ENCODE measurements around the gene GSTM3. TPM values are rescaled to one million over a fixed set of nuclear protein-coding genes. Genes with fewer than 3 reads are reported as not detected.
"Not testable (repeated sequence)": the region's sequence is repeated elsewhere in the genome, so short reads cannot be mapped to it uniquely, and the experiment has no call there.

Gene GSTM3
- total RNA-seq, 1 donor from 2014 or later = 55.2 TPM

DNA sequence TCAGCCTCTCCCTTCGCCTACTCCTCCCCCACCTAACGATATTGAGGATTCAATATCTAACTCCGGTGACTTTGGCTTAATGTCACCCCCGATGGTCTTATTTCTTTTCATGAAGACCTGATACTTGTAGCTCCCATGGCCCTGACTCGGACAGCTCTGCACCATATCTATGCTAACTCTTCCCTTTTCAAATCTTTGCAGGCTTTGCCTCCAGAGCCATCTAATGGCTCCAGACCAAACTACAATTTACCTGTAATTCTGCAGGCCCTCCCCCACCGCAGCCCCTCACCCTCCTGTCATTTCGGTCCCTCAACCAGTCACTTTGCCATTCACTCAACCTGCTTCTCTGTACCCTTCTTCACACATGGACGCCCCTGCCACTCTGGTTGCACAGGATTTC, 36.7 kb downstream of the GSTM3 start:
- peaks cover 23% of the 10 kb centered on the region for H3K36me3 Mint-ChIP-seq
- H3K4me3 Mint-ChIP-seq = no peak overlapping the region
- TF ChIP-seq, protein P1, sequence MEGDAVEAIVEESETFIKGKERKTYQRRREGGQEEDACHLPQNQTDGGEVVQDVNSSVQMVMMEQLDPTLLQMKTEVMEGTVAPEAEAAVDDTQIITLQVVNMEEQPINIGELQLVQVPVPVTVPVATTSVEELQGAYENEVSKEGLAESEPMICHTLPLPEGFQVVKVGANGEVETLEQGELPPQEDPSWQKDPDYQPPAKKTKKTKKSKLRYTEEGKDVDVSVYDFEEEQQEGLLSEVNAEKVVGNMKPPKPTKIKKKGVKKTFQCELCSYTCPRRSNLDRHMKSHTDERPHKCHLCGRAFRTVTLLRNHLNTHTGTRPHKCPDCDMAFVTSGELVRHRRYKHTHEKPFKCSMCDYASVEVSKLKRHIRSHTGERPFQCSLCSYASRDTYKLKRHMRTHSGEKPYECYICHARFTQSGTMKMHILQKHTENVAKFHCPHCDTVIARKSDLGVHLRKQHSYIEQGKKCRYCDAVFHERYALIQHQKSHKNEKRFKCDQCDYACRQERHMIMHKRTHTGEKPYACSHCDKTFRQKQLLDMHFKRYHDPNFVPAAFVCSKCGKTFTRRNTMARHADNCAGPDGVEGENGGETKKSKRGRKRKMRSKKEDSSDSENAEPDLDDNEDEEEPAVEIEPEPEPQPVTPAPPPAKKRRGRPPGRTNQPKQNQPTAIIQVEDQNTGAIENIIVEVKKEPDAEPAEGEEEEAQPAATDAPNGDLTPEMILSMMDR (IDR thresholded peaks at IDR 0.05; ENCODE audit: unreplicated experiment) = no peak
- H3K9me3 Mint-ChIP-seq = peaks cover 38% of the 10 kb centered on the region
- H3K4me1 Mint-ChIP-seq = no peaks in the 10 kb centered on the region
- H3K27ac Mint-ChIP-seq = no peak overlapping the region
- no peaks in the 10 kb centered on the region for H3K27me3 Mint-ChIP-seq (ENCODE audit: low read depth)
- DNase-seq (ENCODE audit: low spot score in 2 of 2, unreplicated experiment in 2 of 2) = no peak

DNA sequence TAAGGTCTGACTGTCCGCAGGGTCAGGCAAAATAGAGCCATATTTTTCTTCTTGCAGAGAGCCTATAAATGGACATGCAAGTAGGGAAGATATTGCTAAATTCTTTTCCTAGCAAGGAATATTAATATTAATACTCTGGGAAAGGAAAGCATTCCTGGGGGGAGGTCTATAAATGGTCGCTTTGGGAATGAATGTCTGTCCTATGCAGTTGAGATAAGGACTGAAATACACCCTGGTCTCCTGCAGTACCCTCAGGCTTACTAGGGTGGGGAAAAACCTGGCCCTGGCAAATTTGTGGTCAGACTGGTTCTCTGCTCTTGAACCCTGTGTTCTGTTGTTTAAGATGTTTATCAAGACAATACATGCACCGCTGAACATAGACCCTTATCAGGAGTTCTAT, 37.9 kb downstream of the GSTM3 start:
- not testable (repeated sequence) for H3K4me1 Mint-ChIP-seq; DNase-seq (ENCODE audit: low spot score in 2 of 2, unreplicated experiment in 2 of 2); H3K4me3 Mint-ChIP-seq; H3K27ac Mint-ChIP-seq; H3K27me3 Mint-ChIP-seq (ENCODE audit: low read depth)
- Mint-ChIP-seq H3K9me3 (peaks cover 25% of the 10 kb centered on the region), H3K36me3 (peaks cover 15% of the 10 kb centered on the region)

DNA sequence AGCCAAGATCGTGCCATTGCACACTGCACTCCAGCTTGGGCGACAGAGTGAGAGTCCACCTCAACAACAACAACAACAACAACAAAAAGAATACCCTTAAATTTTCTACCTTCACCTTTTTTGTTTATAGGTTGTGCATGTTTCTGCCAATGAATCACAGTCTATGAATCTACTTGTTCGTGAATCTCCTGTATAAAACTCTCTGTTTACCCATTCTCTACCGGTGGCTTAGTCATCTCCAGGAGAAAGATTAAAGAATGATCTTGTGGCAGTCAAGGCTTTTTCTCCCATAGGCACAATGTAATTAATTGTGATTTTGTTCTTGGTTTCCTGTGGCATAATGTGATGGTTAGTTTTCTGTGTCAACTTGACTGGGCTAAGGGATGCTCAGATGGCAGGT, 43.0 kb downstream of the GSTM3 start:
- H3K27ac Mint-ChIP-seq; H3K4me1 Mint-ChIP-seq; DNase-seq (ENCODE audit: low spot score in 2 of 2, unreplicated experiment in 2 of 2); H3K36me3 Mint-ChIP-seq; H3K9me3 Mint-ChIP-seq; H3K4me3 Mint-ChIP-seq; H3K27me3 Mint-ChIP-seq (ENCODE audit: low read depth): not testable (repeated sequence)

DNA sequence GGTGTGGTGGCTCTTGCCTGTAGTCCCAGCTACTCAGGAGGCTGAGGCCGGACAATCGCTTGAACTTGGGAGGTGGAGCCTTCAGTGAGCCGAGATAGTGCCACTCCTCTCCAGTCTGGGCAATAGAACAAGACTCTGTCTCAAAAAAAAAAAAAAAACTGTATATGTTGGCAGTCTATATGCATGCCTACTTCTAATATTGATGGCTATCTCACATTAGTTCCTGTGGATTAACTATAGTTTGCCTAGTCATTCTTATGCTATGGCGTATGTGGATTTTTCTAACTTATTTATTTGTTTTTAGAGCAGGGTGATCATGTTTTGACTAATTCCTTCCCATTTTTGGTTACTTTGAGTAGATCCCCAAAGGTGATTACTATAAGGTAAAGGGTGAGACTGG, 43.8 kb downstream of the GSTM3 start:
- TF ChIP-seq, protein P1 (IDR thresholded peaks at IDR 0.05; ENCODE audit: unreplicated experiment) = no peak
- H3K36me3 Mint-ChIP-seq = peaks cover 5% of the 10 kb centered on the region
- H3K4me3 Mint-ChIP-seq = no peak overlapping the region
- no peaks in the 10 kb centered on the region for H3K27me3 Mint-ChIP-seq (ENCODE audit: low read depth)
- no peaks in the 10 kb centered on the region for H3K9me3 Mint-ChIP-seq
- H3K27ac Mint-ChIP-seq = no peak overlapping the region
- no peaks in the 10 kb centered on the region for H3K4me1 Mint-ChIP-seq
- DNase-seq (ENCODE audit: low spot score in 2 of 2, unreplicated experiment in 2 of 2) = no peak

DNA sequence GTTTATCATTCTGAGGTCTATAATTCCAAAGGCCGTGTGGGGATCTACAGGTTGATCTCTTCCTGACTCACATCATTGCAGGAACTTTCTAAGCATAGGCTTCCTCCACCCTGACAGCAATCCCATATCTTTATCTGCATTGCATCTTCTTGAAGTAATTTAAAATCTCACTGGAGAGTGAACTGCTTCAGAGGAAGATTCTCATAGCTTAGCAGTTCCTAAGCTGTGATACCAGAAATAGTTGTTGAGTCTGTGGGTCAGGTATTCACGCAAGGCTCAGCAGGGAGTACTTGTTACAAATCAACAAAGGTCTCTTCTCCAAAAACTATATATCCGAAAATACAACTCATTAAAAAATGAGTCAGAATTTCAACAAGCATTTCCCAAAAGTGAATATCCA, 45.7 kb downstream of the GSTM3 start:
- not testable (repeated sequence) for H3K27me3 Mint-ChIP-seq (ENCODE audit: low read depth); H3K27ac Mint-ChIP-seq; H3K36me3 Mint-ChIP-seq; H3K4me1 Mint-ChIP-seq; H3K9me3 Mint-ChIP-seq; H3K4me3 Mint-ChIP-seq; DNase-seq (ENCODE audit: low spot score in 2 of 2, unreplicated experiment in 2 of 2)

DNA sequence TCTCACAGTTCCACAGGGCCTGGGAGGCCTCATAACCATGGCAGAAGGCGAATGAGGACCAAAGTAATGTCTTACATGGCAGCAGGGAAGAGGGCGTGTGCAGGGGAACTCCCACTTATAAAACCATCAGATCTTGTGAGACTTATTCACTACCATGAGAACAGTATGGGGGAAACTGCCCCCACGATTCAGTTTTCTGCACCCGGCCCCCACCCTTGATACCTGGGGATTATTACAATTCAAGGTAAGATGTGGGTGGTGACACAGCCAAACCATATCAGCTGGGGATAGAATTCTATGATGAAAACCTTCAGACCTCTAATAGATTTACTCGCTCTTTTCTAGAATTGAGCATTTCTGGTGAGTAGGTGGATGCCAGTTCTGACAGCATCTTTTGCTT, 46.4 kb downstream of the GSTM3 start:
- not testable (repeated sequence) for H3K27ac Mint-ChIP-seq; H3K9me3 Mint-ChIP-seq; H3K4me1 Mint-ChIP-seq; H3K27me3 Mint-ChIP-seq (ENCODE audit: low read depth); DNase-seq (ENCODE audit: low spot score in 2 of 2, unreplicated experiment in 2 of 2); H3K4me3 Mint-ChIP-seq; H3K36me3 Mint-ChIP-seq

DNA sequence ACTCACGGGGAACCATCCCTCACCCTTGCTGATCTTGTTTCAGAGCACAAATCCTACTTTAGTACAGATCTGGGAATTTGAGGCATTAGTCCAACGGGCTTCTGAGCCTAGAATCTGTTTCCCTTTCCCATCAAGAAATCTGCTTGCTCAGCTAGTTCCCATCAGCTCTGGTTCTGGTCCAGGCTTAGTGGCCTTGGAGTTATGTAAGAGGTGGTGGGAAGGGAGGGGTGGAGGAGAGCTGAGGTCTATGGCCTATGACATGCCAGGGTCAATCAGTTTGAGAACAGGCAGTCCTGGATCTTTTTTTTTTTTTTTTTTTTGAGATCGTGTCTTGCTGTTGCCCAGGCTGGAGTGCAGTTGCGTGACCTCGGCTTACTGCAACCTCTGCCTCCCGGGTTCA, 49.1 kb downstream of the GSTM3 start:
- no peak overlapping the region for H3K27ac Mint-ChIP-seq
- TF ChIP-seq, protein P1 (IDR thresholded peaks at IDR 0.05; ENCODE audit: unreplicated experiment) = no peak
- H3K4me3 Mint-ChIP-seq = no peak overlapping the region
- no peaks in the 10 kb centered on the region for H3K9me3 Mint-ChIP-seq
- H3K36me3 Mint-ChIP-seq = no peaks in the 10 kb centered on the region
- peaks cover 6% of the 10 kb centered on the region for H3K4me1 Mint-ChIP-seq
- H3K27me3 Mint-ChIP-seq (ENCODE audit: low read depth) = no peaks in the 10 kb centered on the region
- no peak for DNase-seq (ENCODE audit: low spot score in 2 of 2, unreplicated experiment in 2 of 2)

DNA sequence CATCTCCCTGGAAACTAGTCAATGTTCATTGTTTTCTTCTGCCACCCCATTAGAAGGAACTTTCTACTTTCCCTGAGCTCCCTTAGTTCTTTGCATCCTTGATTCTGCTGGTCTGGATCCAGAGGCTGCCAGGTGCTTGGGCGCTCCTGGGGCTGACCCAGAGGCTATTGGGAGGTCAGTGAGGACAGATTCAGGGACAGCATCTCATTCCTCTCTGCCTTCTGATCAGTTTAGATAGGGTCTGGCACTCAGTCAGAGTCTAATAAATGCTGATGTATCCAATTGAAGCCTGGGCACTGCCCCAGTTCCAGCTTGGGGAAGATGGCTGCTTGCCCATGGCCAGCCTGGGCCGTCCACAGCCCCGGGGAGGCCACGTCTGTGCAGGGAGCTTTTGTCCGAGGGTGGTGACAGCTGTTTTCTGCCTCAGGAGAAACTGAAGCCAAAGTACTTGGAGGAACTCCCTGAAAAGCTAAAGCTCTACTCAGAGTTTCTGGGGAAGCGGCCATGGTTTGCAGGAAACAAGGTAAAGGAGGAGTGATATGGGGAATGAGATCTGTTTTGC, 50.9 kb downstream of the GSTM3 start:
- Mint-ChIP-seq H3K27ac (no peak overlapping the region), H3K4me1 (peaks cover 6% of the 10 kb centered on the region), H3K9me3 (no peaks in the 10 kb centered on the region), H3K36me3 (no peaks in the 10 kb centered on the region), H3K4me3 (no peak overlapping the region), H3K27me3 (ENCODE audit: low read depth) (no peaks in the 10 kb centered on the region)
- DNase-seq (ENCODE audit: low spot score in 2 of 2, unreplicated experiment in 2 of 2) = no peak
- TF ChIP-seq, protein P1 (IDR thresholded peaks at IDR 0.05; ENCODE audit: unreplicated experiment) = no peak
